GF-D8 (cell line): ENCODE measurements around the gene KPNA2.
A peak's percentile ranks its signal among the peaks of the same experiment; 100 is the strongest.
"Not testable (repeated sequence)": the region's sequence is repeated elsewhere in the genome, so short reads cannot be mapped to it uniquely, and the experiment has no call there.

ENCODE experiments used
- DNase-seq: peaks from one replicate; lab custom pipeline; 2025; lab: John Stamatoyannopoulos, UW

KPNA2 gene

GRCh38 chr17:68019675-68020408 is 15.7 kb upstream of the KPNA2 start:
- DNase-seq: peak; percentile 94

DNA sequence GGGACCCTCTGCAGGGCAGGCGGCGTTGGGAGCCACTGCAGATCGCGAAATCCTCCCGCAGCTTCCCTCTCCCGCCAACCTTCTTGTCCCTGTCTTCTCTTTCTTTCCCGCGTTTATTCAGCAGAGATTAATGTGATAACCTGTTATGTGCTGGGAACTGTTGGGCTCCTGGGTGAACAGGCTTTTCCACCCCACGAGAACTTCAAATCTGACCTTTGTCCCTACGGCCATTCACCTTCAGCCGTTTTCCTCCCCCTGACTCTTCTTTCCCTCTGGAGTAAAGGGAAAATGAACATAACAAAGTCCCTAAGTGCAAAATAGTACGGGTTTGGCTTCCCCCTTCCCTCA is 15.2 kb upstream of the KPNA2 start:
- DNase-seq: no peak

DNA sequence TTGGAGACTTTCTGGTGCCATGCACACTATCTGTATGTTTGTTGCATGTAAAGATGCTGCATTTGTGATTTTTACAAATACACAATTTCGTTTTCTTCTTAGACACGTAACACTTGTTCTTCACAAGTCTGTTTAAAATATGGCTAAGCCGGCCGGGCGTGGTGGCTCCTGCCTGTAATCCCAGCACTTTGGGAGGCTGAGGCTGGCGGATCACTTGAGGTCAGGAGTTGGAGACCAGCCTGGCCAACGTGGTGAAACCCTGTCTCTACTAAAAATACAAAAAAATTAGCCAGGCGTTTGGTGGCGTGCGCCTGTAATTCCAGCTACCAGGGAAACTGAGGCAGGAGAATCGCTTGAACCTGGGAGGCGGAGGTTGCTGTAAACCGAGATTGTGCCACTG is 14.7 kb upstream of the KPNA2 start:
- DNase-seq: not testable (repeated sequence)

DNA sequence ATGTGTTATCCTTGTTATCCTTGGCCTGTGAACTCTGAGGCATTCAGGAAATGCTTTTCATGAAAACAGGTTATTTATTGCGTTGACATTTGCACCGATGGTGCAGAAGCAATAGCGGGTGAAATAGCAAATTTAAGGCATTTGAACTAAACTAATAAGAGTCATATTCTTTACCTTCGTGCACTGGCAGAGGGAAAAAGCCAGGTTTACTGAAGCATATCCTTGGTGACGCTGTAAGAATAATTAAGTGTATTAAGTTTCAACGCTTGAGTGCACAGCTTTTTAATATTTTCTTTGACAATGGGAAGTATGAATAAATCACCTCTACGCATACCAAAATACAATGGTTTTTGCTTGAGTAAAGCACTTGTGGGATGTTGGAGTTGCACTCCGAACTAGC is 13.6 kb upstream of the KPNA2 start:
- no peak for DNase-seq

GRCh38 chr17:68022547-68022946 is 13.0 kb upstream of the KPNA2 start:
- DNase-seq: not testable (repeated sequence)

GRCh38 chr17:68029512-68030215 is 5.9 kb upstream of the KPNA2 start:
- DNase-seq: no peak

DNA sequence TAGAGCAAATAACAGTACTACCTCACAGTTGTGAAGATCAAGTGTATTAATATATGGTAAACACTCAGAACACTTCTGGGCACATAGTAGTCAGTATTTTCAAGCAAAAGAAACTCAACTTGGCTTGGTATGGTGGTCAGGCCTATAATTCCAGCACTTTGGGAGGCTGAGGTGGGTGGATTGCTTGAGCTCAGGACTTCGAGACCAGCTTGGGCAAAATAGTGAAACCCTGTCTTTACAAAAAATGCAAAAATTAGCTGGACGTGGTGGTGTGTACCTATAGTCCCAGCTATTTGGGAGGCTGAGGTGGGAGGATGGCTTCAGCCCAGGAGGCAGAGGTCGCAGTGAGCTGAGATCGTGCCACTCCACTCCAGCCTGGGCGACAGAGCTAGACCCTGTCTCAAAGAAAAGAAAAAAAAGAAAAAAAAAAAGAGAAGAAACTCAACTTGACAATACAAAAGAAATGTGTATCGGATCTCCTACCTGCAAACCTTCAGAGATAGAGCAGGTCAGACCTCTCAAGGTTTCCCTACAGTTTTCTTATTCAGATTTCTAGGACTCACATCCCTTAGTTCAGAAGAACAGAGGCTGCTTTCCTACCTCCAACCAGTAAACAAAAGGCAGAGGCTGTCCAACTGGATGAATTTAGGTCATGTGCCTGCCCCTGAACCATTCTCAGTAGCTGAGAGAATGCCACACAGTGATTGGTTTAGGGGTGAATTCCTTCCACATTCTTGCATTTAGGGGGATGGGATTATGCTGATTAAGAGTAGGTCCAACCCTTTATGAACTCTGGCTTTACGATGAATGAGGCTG is 1.7 kb upstream of the KPNA2 start:
- no peak for DNase-seq

DNA sequence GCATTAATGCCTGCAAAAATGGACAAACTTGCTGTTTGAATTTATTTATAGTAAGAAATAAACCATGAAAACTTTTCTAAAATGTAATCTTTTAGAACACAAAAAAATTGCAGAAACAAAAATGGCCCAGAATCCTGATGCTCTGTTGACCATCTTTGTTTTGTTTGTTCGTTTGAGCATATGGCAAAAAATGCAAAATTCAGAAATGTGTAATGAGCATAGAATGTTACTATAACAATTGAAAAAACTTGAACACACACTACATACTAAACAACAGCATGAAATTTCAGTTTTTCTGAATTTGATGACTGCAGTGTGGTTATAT is 1.1 kb upstream of the KPNA2 start:
- no peak for DNase-seq

GRCh38 chr17:68035131-68035522 is 408 bp upstream of the KPNA2 start:
- peak; percentile 93 for DNase-seq

DNA sequence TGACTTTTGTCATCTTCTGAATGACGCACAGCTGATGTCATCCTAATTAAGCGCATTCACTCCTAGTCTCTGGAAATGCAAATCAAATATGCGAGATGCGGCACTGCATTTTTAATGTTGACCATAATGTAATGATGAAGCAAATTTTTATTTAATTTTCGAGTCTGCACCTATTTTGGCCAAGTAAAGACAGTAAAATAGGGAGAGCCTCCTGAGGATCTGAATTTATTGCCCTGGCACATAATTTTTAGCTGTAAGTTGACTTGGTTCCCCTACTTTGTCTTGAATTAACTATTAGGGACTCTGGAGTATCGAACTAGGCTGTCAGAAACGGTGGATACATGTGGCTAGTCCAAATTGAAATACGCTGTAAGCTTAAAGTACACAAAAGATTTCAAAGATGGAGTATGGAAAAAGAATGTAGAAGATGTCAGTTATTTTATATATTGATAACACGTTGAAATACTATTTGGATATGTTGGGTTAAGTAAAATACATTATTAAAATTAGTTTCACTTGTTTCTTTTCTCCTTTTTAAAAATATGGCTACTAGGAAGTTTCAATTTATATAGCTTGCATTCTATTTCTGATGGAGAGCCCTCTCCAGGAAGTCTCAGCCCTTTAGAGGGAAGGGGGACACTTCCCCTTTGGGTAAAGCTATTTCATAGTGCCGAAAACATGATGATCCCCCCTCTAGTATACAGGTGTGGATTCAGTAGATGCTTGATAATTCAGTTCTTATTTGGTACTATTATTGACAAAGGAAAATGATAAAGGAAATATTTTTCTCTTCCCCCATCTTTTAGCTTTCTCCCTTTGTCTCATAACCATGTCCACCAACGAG is 991 bp downstream of the KPNA2 start:
- no peak for DNase-seq

GRCh38 chr17:68047153-68047846 is 11.8 kb downstream of the KPNA2 start:
- no peak for DNase-seq

DNA sequence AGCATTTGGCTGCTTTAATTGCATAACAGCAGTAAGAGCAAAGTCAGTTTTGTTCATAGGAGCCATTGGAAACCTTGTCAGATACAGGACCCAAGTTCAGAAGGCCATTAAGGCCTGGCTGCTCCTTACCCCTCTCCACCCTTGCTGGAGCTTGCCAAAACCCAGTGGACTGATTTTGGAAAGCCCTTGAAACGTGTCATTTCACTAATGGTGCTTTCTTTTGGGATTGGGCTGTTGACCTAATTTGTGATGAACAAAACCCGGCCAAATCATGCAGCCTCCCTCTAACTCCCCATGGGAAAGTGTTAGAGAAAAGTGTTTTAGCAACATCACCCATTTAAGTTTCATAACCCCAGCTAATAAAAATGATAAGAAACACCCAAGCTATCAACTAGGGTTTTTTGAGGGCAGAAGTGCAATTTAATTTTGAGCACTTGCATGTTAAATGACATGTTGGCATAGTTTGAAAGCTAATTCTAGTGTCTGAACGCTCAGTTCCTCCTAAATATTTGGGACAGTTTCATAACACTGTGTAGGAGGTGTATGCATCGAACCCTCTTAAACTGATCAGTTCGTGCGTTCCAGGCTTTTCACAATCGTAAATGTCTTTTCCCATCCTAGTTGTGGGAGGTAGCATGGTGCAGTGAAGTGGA is 12.5 kb downstream of the KPNA2 start:
- not testable (repeated sequence) for DNase-seq

DNA sequence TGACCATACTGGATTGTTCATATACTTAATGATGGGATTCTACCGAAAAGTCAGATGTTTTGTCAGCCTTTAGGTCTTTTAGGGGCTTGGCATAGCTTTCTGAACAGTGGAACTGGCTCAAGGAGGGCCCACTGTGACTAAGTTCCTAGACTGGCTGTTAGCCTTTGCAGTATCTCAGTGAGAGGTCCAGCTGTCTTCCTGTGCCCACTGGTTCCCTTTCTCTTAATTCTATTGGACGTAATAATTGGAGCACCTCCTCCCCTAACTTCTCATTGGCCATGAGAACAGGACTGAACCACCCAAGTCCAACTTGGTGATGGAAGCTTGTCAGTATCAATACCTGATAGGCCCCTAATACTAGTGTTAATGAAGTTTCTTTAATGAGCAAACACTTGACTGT is 13.5 kb downstream of the KPNA2 start:
- DNase-seq: no peak

GRCh38 chr17:68049812-68050437 is 14.4 kb downstream of the KPNA2 start:
- DNase-seq: not testable (repeated sequence)

GRCh38 chr17:68051321-68052312 is 16.1 kb downstream of the KPNA2 start:
- not testable (repeated sequence) for DNase-seq

DNA sequence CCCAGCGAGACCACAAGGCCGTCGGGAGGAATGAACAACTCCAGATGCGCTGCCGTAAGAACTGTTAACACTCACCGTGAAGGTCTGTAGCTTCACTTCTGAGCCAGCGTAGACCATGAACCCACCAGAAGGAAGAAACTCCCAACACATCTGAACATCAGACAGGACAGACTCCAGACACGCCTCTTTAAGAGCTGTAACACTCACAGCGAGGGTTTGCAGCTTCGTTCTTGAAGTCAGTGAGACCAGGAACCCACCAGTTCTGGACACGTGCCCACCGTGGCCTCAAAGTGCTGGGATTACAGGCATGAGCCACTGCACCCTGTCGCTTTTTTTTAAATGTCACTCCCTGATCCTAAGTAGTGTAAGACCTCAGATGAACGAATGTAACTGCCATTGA is 17.3 kb downstream of the KPNA2 start:
- DNase-seq: no peak

- no peak for DNase-seq
Measured at GRCh38 chr17:68053231-68054013, 17.9 kb downstream of the KPNA2 start.

DNA sequence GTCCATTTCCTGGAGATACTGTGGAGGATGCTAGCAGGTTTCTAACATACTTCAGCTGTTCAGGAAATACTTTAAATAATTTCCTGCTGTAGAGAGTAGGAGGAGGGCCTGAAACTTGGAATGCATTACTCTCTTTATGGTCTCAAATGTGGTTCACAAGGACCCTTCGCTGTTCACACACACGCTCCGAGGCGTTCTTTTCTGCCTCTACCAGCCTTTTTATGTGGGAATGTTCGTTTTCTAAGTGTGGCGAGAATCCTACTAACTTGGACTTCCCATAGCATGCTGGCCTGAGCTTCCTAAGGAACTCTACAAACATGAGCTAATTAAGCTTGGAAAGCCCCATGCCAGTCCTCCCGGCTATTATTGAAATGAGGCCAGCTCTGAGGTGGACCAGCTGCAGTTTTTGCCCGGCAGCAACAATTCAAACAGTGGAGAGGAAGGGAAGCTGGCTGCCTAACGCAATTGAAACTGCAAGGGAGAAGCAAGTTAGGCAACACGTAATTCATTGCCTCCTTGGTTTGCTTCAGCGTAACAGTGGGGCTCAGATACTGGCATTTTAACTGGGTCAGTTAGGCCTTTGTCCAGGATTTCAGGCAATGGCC is 18.9 kb downstream of the KPNA2 start:
- no peak for DNase-seq
